T-helper 2 cell treated with Interferon-gamma antibody and Interleukin-4, amounts not matched to agents 5 μg/mL and 100 μg/mL, for 36 hours (primary cell): Measurements from ENCODE around the gene PTPRG.
A peak's percentile ranks its signal among the peaks of the same experiment; 100 is the strongest.

ENCODE experiments used
- DNase-seq: peaks from one replicate; pipeline ENCODE4 v3.0.0; 2021; ENCODE audit warnings: low spot score
- H3K27ac Mint-ChIP-seq: one replicate; pipeline ENCODE4 v1.8.0; 2021; ENCODE audit warnings: mild to moderate bottlenecking, mixed read lengths
- H3K27me3 Mint-ChIP-seq: one replicate; pipeline ENCODE4 v1.8.0; 2021; ENCODE audit warnings: low read depth, mixed read lengths
- H3K36me3 Mint-ChIP-seq: one replicate; pipeline ENCODE4 v1.8.0; 2021; ENCODE audit warnings: low read depth, mixed read lengths
- H3K4me1 Mint-ChIP-seq: one replicate; pipeline ENCODE4 v1.8.0; 2021; ENCODE audit warnings: low read depth, mixed read lengths
- H3K4me3 Mint-ChIP-seq: one replicate; pipeline ENCODE4 v1.8.0; 2022; ENCODE audit warnings: mild to moderate bottlenecking, moderate library complexity, mixed read lengths
- H3K9me3 Mint-ChIP-seq: one replicate; pipeline ENCODE4 v1.8.0; 2021; ENCODE audit warnings: mixed read lengths

The PTPRG gene

DNA sequence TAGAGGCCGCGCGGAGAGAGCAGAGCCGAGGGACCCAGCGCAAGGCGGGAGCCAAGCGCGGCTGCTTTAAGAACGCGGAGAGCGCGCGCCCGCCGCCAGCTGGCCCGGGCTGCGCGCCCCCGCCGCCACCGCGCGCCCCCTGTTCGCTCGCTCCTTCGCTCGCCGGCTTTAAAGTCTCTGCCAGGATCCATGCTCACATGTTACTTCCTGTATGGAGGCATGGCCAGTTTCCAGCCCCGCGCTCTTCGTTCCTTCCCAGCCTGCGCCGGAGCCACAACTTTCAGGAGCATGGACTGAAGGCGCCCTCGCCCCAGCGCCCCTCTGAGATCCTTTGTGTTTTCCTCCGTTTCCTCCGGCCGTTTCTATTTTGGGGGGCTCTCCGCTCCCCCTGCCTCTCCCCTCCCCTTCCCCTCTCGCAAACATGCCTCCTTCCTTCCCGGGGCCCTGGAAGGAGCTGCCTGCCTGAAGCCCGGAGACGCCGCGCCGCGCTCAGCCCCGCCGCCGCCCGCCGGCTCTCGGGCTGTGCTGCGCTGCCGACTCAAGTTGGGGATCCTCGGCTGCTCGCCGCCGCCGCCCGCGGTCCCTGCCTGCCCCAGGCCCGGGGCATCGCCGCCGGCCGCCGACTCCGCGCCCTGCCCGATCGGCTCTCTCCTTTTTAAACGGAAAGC, at the start of gene PTPRG:
Gene PTPRG, plus strand, starts transcription at position 198 of the 668 bp plus-strand sequence. CDS start 717 bp downstream, outside the sequence.
- Mint-ChIP-seq H3K36me3 (peaks cover 1% of the 10 kb centered on the region), H3K4me3 (peak within 1 kb of the TSS; percentile 85), H3K9me3 (no peaks in the 10 kb centered on the region), H3K27me3 (peaks cover 77% of the 10 kb centered on the region), H3K4me1 (peaks cover 12% of the 10 kb centered on the region), H3K27ac (peak within 1 kb of the TSS; percentile 59)
- peak; percentile 68 for DNase-seq

DNA sequence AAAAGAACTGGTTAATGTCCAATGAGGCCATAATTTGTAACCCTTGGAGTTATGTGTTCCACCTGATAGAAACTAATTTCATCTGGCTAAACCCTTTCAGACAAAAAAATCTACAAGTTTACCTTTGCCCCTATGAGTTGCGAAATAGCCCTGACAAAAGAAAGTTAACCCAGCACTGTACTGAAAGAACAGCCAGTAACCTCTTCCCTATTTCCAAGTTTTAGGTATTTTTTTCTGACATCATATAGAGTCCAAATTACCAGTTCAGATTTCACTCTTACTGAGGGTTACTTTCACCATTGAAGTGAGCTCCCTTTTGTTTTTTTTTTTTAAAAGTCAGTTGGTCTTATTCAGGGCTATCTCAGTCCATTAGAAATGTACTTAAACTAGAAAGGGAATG, 42.8 kb upstream of the PTPRG start:
- peaks cover 23% of the 10 kb centered on the region for H3K36me3 Mint-ChIP-seq
- H3K4me1 Mint-ChIP-seq: peaks cover 34% of the 10 kb centered on the region
- H3K9me3 Mint-ChIP-seq: peaks cover 45% of the 10 kb centered on the region
- no peaks in the 10 kb centered on the region for H3K27me3 Mint-ChIP-seq
- DNase-seq: no peak
- no peak overlapping the region for H3K4me3 Mint-ChIP-seq
- no peak overlapping the region for H3K27ac Mint-ChIP-seq

DNA sequence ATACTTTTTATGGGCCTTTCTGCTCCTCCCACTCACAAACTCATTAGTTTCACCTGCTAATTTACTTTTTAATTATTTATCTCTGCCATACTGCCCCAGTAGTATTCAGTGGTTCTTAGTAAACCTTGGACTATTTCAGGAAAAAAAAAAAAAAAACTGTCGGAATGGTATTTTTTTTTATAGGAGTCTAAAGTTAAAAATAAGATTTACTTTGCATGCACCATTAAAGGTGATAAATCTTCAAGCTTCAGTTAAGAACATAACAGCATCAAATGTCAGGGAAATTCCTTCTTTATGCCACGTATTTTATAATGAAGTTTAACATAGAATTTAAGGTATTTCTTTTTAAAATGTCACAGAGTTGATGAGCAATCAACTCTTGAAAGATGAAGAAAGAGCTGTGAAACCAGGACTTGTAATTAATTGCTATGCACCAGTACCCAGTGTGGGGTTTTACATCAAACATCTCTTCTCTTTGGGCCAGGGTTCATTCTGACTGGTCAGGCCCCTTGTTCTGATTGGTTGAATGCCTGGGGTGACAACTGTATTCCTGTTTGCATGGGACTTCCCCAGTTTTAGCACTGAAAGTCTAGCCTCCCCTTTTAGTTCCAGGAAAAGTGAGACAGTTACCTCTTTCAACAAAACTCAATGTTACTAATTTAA, 40.3 kb upstream of the PTPRG start:
- Mint-ChIP-seq H3K4me3 (peak overlapping the region; percentile 39), H3K9me3 (peaks cover 26% of the 10 kb centered on the region), H3K36me3 (peaks cover 14% of the 10 kb centered on the region), H3K27me3 (no peaks in the 10 kb centered on the region), H3K27ac (peak overlapping the region; percentile 52), H3K4me1 (peaks cover 36% of the 10 kb centered on the region)
- peak; percentile 82 for DNase-seq

DNA sequence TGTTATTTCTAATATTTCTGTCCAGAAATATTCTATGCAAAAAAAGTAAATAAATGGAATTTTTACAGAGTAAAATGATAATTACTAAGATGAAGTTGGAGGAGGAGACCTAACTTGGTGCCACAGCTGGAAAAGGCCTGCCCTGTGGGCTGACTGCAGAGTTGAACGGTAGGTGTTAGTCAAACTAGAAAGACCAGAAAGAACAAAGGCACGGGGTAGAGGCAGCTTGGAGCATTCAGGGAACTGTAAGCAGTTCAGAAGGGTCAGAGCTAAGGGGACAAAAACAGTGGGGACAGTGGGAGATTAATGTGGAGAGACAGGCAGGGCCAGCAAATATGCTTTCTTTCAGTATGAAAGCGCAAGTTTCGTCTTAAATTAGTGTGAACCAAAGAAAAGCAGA, 39.3 kb upstream of the PTPRG start:
- no peak for DNase-seq
- peaks cover 36% of the 10 kb centered on the region for H3K4me1 Mint-ChIP-seq
- peaks cover 11% of the 10 kb centered on the region for H3K36me3 Mint-ChIP-seq
- no peak overlapping the region for H3K4me3 Mint-ChIP-seq
- peak overlapping the region; percentile 56 for H3K27ac Mint-ChIP-seq
- no peaks in the 10 kb centered on the region for H3K27me3 Mint-ChIP-seq
- peaks cover 17% of the 10 kb centered on the region for H3K9me3 Mint-ChIP-seq

DNA sequence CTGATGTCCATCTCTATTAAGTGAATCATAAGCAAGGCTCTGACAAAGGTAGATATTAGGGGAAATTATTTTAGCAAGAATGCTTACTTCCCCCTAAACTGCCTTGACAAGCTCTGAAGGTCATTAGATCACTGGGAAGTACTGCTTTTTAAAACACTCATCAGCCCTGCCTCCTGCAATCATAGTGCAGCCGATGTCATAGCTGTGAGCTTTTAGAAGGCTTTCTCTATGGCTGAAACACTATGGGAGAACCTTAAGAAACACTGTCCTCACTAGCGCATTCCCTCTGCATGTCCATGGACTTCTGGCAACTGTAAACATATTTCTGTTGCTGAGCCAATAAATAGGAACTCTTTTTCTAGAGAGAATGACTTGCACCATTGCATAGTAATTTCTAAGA, 38.7 kb upstream of the PTPRG start:
- Mint-ChIP-seq H3K27me3 (no peaks in the 10 kb centered on the region), H3K9me3 (peaks cover 11% of the 10 kb centered on the region), H3K36me3 (peaks cover 9% of the 10 kb centered on the region), H3K27ac (no peak overlapping the region), H3K4me3 (no peak overlapping the region), H3K4me1 (peaks cover 38% of the 10 kb centered on the region)
- no peak for DNase-seq

DNA sequence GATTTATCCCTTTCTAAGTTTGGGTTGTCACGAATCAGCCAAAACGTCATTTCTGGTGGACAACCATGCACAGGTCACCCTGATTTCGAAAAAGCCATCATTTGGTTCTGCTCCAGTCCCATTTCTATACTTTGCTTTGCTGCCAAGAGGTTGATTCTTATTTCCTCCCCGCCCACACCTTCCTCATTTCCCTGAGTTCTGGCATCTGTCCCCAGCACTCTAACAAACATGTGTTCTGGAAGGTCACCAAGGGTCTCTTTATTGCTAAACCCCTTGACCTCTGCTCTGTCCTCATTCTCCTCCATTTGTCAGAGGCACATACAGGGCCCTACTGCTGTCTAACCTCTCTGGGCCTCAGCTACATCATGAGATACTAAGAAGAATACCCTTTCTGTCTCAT, 36.4 kb upstream of the PTPRG start:
- no peak overlapping the region for H3K27ac Mint-ChIP-seq
- no peak for DNase-seq
- no peak overlapping the region for H3K4me3 Mint-ChIP-seq
- no peaks in the 10 kb centered on the region for H3K27me3 Mint-ChIP-seq
- H3K4me1 Mint-ChIP-seq: peaks cover 31% of the 10 kb centered on the region
- no peaks in the 10 kb centered on the region for H3K9me3 Mint-ChIP-seq
- no peaks in the 10 kb centered on the region for H3K36me3 Mint-ChIP-seq

DNA sequence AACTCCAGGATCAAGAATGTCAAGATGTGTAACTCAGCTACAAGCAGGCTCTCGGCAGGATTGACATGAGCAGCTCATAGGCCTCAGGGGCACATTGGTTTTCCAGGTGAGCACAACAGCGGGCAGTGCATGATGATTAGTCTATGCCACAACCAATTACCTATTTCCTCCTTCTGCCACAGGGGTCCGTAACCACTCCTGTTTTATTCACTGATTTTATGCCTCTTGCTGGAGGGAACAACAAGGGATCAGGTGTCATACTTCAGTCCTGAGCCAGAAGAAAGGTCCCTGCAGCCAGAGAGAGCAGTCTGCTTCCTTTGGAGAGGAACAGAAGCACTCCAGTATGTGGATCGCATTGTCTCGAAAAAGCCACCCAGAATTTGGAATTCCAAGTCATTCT, 35.1 kb upstream of the PTPRG start:
- no peaks in the 10 kb centered on the region for H3K36me3 Mint-ChIP-seq
- DNase-seq: no peak
- H3K4me3 Mint-ChIP-seq: no peak overlapping the region
- no peaks in the 10 kb centered on the region for H3K27me3 Mint-ChIP-seq
- H3K9me3 Mint-ChIP-seq: no peaks in the 10 kb centered on the region
- no peak overlapping the region for H3K27ac Mint-ChIP-seq
- peaks cover 28% of the 10 kb centered on the region for H3K4me1 Mint-ChIP-seq

DNA sequence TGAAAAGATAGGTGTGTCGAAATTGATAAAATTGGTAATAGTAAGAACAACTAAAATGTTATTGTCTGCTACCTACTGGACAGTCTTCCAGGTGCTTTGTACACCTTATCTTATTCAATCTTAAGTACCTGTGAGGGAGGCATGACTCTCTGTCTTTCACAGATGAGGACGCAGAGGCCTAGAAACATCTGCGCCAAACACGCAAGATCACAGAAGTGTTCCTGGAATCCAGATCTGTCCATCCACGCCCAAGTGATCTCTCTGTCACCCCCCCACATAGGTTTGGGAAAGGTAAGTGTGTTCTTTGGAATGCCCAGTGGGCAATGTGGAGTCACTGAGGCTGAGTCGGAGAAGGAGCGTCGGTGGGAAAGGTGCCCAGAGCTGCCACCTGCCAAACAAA, 34.4 kb upstream of the PTPRG start:
- peaks cover 24% of the 10 kb centered on the region for H3K4me1 Mint-ChIP-seq
- no peak overlapping the region for H3K27ac Mint-ChIP-seq
- H3K9me3 Mint-ChIP-seq: no peaks in the 10 kb centered on the region
- no peaks in the 10 kb centered on the region for H3K27me3 Mint-ChIP-seq
- no peaks in the 10 kb centered on the region for H3K36me3 Mint-ChIP-seq
- DNase-seq: no peak
- no peak overlapping the region for H3K4me3 Mint-ChIP-seq

DNA sequence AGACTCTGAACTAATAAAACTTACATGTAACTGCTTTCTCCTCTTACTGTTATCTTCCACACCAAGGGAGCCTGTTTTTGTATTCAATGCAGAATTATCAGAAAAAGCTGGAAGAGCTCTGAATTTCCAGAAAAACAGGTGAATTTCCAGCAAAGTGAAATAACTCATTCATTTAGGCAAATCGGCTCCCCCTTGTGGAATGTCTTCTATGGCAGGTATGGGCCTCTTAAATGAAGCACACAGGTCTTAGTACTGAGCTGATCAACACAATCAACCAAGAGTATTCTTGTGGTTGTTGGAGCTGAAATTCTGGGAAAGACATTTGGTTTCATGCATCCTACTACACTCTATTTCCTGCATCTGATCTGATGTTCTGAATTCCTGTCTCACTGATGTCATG, 31.0 kb upstream of the PTPRG start:
- H3K4me1 Mint-ChIP-seq: peaks cover 10% of the 10 kb centered on the region
- H3K27me3 Mint-ChIP-seq: no peaks in the 10 kb centered on the region
- H3K4me3 Mint-ChIP-seq: no peak overlapping the region
- no peak for DNase-seq
- no peak overlapping the region for H3K27ac Mint-ChIP-seq
- no peaks in the 10 kb centered on the region for H3K36me3 Mint-ChIP-seq
- H3K9me3 Mint-ChIP-seq: no peaks in the 10 kb centered on the region

DNA sequence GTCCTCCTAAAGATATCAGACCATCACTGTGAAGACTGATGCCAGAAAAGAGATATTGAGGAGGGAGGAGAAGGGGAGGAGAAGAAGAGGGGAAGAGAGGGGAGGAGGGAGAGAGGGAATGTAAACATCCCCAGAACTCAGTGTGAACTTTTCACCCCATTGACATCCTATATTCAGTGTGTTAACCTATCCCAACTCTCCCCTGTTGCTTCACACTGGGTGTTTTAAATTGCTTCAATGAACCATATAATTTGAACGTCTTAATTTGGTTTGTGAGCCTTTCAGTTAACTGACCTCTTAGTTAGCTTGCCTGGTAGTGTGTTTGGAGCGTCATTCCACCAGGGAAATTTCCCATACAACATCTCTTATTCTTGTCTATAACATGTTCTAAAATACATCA, 29.8 kb upstream of the PTPRG start:
- Mint-ChIP-seq H3K27me3 (no peaks in the 10 kb centered on the region), H3K4me1 (peaks cover 10% of the 10 kb centered on the region), H3K27ac (no peak overlapping the region), H3K4me3 (no peak overlapping the region), H3K36me3 (no peaks in the 10 kb centered on the region), H3K9me3 (no peaks in the 10 kb centered on the region)
- DNase-seq: no peak

DNA sequence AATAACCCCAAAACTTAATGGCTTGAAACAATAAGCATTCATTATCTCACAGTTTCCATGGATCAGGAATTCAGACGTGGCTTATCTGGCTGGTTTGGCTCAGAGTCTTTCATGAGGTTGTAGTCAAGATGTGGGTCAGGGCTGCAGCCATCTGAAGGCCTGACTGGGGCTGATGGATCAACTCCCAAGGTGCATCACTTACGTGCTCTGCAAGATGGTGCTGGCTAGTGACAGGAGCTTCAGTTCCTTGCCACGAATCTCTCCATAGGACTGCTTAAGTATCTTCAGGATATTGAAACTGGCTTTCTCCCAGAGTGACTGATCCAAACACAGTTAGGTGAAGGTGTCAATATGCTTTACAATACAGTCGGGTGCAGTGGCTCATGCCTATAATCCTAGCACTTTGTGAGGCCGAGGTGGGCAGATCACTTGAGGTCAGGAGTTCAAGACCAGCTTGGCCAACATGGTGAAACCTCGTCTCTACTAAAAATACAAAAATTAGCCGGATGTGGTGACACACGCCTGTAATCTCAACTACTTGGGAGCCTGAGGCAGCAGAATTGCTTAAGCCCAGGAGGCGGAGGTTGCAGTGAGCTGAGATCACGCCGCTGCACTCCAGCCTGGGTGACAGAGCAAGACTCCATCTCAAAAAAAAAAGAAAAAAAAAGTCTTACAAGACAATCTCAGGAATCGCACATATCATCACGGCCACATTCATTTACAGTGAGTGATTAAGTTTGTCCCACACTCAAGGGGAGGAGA, 28.5 kb upstream of the PTPRG start:
- Mint-ChIP-seq H3K4me1 (peaks cover 7% of the 10 kb centered on the region), H3K36me3 (no peaks in the 10 kb centered on the region), H3K27ac (no peak overlapping the region), H3K27me3 (peaks cover 3% of the 10 kb centered on the region), H3K4me3 (no peak overlapping the region), H3K9me3 (no peaks in the 10 kb centered on the region)
- DNase-seq: no peak

DNA sequence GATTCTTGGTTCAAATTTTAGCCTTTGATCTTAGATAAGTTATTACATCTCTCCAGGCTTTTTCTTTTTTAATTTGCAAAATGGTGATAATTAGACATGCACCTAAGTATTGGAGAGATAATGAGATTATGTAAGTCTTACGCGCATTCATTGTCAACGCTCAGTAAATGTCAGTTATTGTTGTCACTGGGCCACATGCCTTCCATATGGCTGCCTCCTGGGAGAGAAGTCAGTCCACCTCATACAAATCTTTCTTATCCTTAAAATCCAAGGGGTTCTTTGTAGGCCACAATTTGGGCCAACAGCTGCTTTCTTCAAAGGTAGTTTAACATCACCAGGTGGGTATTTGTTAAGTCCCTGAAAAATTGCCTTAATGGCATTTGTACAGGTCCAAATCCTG, 25.5 kb upstream of the PTPRG start:
- Mint-ChIP-seq H3K4me1 (no peaks in the 10 kb centered on the region), H3K27ac (no peak overlapping the region), H3K9me3 (no peaks in the 10 kb centered on the region), H3K27me3 (peaks cover 8% of the 10 kb centered on the region), H3K36me3 (no peaks in the 10 kb centered on the region), H3K4me3 (no peak overlapping the region)
- no peak for DNase-seq

DNA sequence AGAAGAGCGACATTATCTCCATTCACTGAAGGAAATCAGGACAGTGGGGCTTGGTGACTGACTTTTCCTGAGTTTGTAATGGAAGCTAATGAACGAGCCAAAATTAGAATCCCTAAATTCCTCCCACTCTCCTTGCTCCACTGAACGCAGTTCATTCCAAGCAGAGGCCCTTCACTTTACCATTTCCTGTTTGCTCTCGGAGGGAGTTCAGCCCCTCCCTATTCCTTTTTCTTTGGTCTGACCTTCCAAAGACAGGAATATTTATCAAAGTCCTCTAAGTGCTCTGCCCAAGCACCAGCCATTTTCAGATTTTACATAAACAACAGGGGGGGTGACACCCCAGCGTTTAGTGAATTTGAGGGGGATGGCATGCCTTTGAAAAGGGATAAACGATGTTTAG, 24.0 kb upstream of the PTPRG start:
- no peaks in the 10 kb centered on the region for H3K36me3 Mint-ChIP-seq
- no peak overlapping the region for H3K4me3 Mint-ChIP-seq
- no peak overlapping the region for H3K27ac Mint-ChIP-seq
- H3K4me1 Mint-ChIP-seq: no peaks in the 10 kb centered on the region
- no peak for DNase-seq
- peaks cover 11% of the 10 kb centered on the region for H3K27me3 Mint-ChIP-seq
- no peaks in the 10 kb centered on the region for H3K9me3 Mint-ChIP-seq

DNA sequence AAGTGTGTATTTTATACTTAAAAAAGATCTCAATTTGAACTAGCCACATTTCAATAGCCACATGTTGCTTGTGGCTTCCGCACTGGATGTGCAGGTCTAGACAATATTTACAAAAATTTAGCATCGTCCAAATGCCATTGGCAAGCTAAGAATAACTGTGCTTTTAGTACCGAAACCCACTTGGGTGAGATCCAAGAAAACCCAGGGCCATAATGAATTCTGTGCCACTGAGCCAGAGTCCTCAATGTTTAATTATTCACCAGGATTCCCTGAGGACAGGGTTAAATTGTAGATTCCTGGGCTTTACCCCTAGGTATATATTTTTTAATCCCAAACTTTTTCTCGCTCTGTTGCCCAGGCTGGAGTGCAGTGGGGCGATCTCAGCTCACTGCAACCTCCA, 22.9 kb upstream of the PTPRG start:
- H3K9me3 Mint-ChIP-seq: no peaks in the 10 kb centered on the region
- no peak overlapping the region for H3K27ac Mint-ChIP-seq
- H3K4me1 Mint-ChIP-seq: no peaks in the 10 kb centered on the region
- H3K4me3 Mint-ChIP-seq: no peak overlapping the region
- peaks cover 11% of the 10 kb centered on the region for H3K27me3 Mint-ChIP-seq
- H3K36me3 Mint-ChIP-seq: no peaks in the 10 kb centered on the region
- DNase-seq: no peak
